SU-DHL-6 (cell line): ENCODE measurements around the gene DLG2.

Experiments
- H2AFZ ChIP-seq: fragments of 200-600 bp; sonication (generic); 2 replicates; pipeline ENCODE4 v1.6.1; 2014; ENCODE audit warnings: low read depth, mild to moderate bottlenecking, moderate library complexity, mixed read lengths, antibody characterized with exemption, low read length; ENCODE audit not compliant: severe bottlenecking
- H3F3A ChIP-seq: fragments of 200-600 bp; shearing (Covaris generic); 2 replicates; pipeline ENCODE4 v1.6.0; 2016; ENCODE audit warnings: antibody characterized with exemption, mild to moderate bottlenecking; ENCODE audit not compliant: insufficient read depth
- H3K27ac ChIP-seq: fragments of 200-600 bp; sonication (generic); 2 replicates; pipeline ENCODE4 v1.5.1; 2016; ENCODE audit warnings: low read depth, mild to moderate bottlenecking, low read length, moderate library complexity, mixed read lengths
- H3K27me3 ChIP-seq: fragments of 200-600 bp; sonication (generic), shearing (Covaris generic); 2 replicates; pipeline ENCODE4 v1.6.0; 2014; ENCODE audit warnings: mild to moderate bottlenecking, low read length
- H3K36me3 ChIP-seq: fragments of 200-600 bp; sonication (generic); 2 replicates; pipeline ENCODE4 v1.6.1; 2014; ENCODE audit warnings: mild to moderate bottlenecking, low read length, mixed read lengths
- H3K4me2 ChIP-seq: fragments of 300-600, 200-600 bp; shearing (Covaris generic), sonication (generic); 2 replicates; pipeline ENCODE4 v1.6.0; 2014; ENCODE audit warnings: low read length, low read depth, mild to moderate bottlenecking; ENCODE audit not compliant: poor library complexity, severe bottlenecking
- H3K4me3 ChIP-seq: fragments of 200-600 bp; sonication (generic); 2 replicates; pipeline ENCODE4 v1.5.1; 2014; ENCODE audit warnings: antibody characterized with exemption, low read length, mild to moderate bottlenecking, mixed read lengths; ENCODE audit not compliant: insufficient read depth, poor library complexity, severe bottlenecking
- H3K79me2 ChIP-seq: fragments of 200-600 bp; sonication (generic); 2 replicates; pipeline ENCODE4 v1.6.1; 2014; ENCODE audit warnings: mild to moderate bottlenecking, low read length, moderate library complexity; ENCODE audit not compliant: insufficient read depth
- H3K9ac ChIP-seq: fragments of 200-600 bp; sonication (generic); 2 replicates; pipeline ENCODE4 v1.7.0; 2014; ENCODE audit warnings: mild to moderate bottlenecking, low read length
- H3K9me2 ChIP-seq: fragments of 200-600 bp; sonication (generic); replicated peaks from 2 replicates; pipeline ENCODE4 v1.6.1; 2014; ENCODE audit warnings: low read length; ENCODE audit not compliant: insufficient read depth
- H3K9me3 ChIP-seq: fragments of 200-600 bp; sonication (generic); 2 replicates; pipeline ENCODE4 v1.6.1; 2014; ENCODE audit warnings: low read length, mixed read lengths; ENCODE audit not compliant: insufficient read depth
- H4K20me1 ChIP-seq: fragments of 200-600 bp; sonication (generic); 2 replicates; pipeline ENCODE4 v1.6.1; 2014; ENCODE audit warnings: low read depth, mild to moderate bottlenecking, antibody characterized with exemption, low read length, moderate library complexity, mixed read lengths
- CTCF ChIP-seq: fragments of 200-600 bp; sonication (generic); IDR thresholded peaks from one replicate; pipeline ENCODE4 v1.5.1; 2017; ENCODE audit warnings: antibody characterized with exemption, mild to moderate bottlenecking, low read length, moderate library complexity; ENCODE audit not compliant: insufficient read depth, poor library complexity, severe bottlenecking
- EZH2phosphoT487 ChIP-seq: fragments of 200-600 bp; sonication (generic), shearing (Covaris generic); conservative IDR thresholded peaks from 2 replicates; pipeline ENCODE4 v1.6.1; 2018; ENCODE audit warnings: mild to moderate bottlenecking, antibody characterized with exemption, low read length, moderate library complexity, mixed read lengths

DLG2 gene

GRCh38 chr11:84408946-84409411 is 1218.2 kb downstream of the DLG2 start:
- Histone ChIP-seq H3K4me2 (no peak overlapping the region), H3F3A (no peaks in the 10 kb centered on the region), H3K27me3 (no peaks in the 10 kb centered on the region), H3K36me3 (no peaks in the 10 kb centered on the region), H3K9me3 (no peaks in the 10 kb centered on the region), H2AFZ (no peak overlapping the region), H3K4me3 (no peak overlapping the region), H4K20me1 (no peaks in the 10 kb centered on the region), H3K9me2 (no peaks in the 10 kb centered on the region), H3K79me2 (no peaks in the 10 kb centered on the region), H3K9ac (no peak overlapping the region), H3K27ac (no peak overlapping the region)
- TF ChIP-seq EZH2phosphoT487 (no peak), CTCF (no peak)

GRCh38 chr11:84407091-84407490 is 1220.1 kb downstream of the DLG2 start:
- H2AFZ ChIP-seq = no peak overlapping the region
- no peaks in the 10 kb centered on the region for H4K20me1 ChIP-seq
- H3K9me3 ChIP-seq = no peaks in the 10 kb centered on the region
- no peaks in the 10 kb centered on the region for H3K36me3 ChIP-seq
- no peak overlapping the region for H3K4me3 ChIP-seq
- TF ChIP-seq EZH2phosphoT487 (no peak), CTCF (no peak)
- H3K79me2 ChIP-seq = no peaks in the 10 kb centered on the region
- no peaks in the 10 kb centered on the region for H3F3A ChIP-seq
- no peaks in the 10 kb centered on the region for H3K27me3 ChIP-seq
- H3K9ac ChIP-seq = no peak overlapping the region
- no peaks in the 10 kb centered on the region for H3K9me2 ChIP-seq
- H3K27ac ChIP-seq = no peak overlapping the region
- no peak overlapping the region for H3K4me2 ChIP-seq

- TF ChIP-seq EZH2phosphoT487 (no peak), CTCF (no peak)
- Histone ChIP-seq H3K9me2 (no peaks in the 10 kb centered on the region), H3K27me3 (no peaks in the 10 kb centered on the region), H3K9ac (no peak overlapping the region), H3K27ac (no peak overlapping the region), H3K9me3 (no peaks in the 10 kb centered on the region), H4K20me1 (no peaks in the 10 kb centered on the region), H3K36me3 (no peaks in the 10 kb centered on the region), H3K79me2 (no peaks in the 10 kb centered on the region), H3K4me2 (no peak overlapping the region), H3F3A (no peaks in the 10 kb centered on the region), H2AFZ (no peak overlapping the region), H3K4me3 (no peak overlapping the region)
Observed at GRCh38 chr11:84398017-84398626, 1229.0 kb downstream of the DLG2 start.
